PFSK-1 (cell line): ENCODE data around the gene TULP4.

Experiments
- FOXP2 ChIP-seq: optimal IDR thresholded peaks from 2 replicates; pipeline ENCODE3; 2011; ENCODE audit warnings: borderline replicate concordance, control low read depth, inconsistent platforms; ENCODE audit not compliant: insufficient read depth; ENCODE audit errors: extremely low read length, extremely low read depth
- POLR2AphosphoS5 ChIP-seq: IDR thresholded peaks from 2 replicates; pipeline ENCODE4 v1.6.1; 2012; ENCODE audit warnings: low read depth, mild to moderate bottlenecking, control low read depth, low read length, moderate library complexity
- SIN3A ChIP-seq: IDR thresholded peaks from 2 replicates; pipeline ENCODE4 v1.6.1; 2012; ENCODE audit warnings: mild to moderate bottlenecking, low read length, moderate library complexity, borderline replicate concordance; ENCODE audit not compliant: insufficient read depth
- TAF1 ChIP-seq: IDR thresholded peaks from 2 replicates; pipeline ENCODE4 v1.6.1; 2012; ENCODE audit warnings: low read length, control low read depth, borderline replicate concordance; ENCODE audit not compliant: insufficient read depth
- TF ChIP-seq, protein P1 (sequence below), 2 experiments: IDR thresholded peaks; 2 replicates each; pipeline versions ENCODE4 v1.6.1 to v1.8.0; 2011 to 2012; ENCODE audit warnings: low read depth in 2 of 2, low read length in 2 of 2, control low read depth in 1 of 2, inconsistent platforms in 1 of 2, mild to moderate bottlenecking in 1 of 2, moderate library complexity in 1 of 2; ENCODE audit not compliant: insufficient read depth in 1 of 2

DNA sequence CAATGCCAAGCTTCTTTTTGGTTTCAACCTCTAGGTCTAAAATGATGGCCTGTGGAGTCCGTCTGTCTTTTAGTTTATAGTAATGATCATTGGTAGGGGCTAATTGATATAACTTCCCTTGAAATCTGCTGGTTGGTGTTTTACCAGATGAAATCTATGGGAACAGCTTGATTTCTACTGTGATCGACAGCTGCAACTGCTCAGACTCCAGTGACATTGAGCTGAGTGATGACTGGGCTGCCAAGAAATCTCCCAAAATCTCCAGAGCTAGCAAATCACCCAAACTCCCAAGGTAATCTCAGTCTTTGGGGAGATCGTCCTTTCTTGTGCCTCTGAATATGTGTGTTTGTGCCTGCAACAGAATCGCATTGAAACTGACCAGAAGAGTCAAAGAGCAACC is 177.2 kb downstream of the TULP4 start:
- no peak for TF ChIP-seq TAF1
- TF ChIP-seq, protein P1, sequence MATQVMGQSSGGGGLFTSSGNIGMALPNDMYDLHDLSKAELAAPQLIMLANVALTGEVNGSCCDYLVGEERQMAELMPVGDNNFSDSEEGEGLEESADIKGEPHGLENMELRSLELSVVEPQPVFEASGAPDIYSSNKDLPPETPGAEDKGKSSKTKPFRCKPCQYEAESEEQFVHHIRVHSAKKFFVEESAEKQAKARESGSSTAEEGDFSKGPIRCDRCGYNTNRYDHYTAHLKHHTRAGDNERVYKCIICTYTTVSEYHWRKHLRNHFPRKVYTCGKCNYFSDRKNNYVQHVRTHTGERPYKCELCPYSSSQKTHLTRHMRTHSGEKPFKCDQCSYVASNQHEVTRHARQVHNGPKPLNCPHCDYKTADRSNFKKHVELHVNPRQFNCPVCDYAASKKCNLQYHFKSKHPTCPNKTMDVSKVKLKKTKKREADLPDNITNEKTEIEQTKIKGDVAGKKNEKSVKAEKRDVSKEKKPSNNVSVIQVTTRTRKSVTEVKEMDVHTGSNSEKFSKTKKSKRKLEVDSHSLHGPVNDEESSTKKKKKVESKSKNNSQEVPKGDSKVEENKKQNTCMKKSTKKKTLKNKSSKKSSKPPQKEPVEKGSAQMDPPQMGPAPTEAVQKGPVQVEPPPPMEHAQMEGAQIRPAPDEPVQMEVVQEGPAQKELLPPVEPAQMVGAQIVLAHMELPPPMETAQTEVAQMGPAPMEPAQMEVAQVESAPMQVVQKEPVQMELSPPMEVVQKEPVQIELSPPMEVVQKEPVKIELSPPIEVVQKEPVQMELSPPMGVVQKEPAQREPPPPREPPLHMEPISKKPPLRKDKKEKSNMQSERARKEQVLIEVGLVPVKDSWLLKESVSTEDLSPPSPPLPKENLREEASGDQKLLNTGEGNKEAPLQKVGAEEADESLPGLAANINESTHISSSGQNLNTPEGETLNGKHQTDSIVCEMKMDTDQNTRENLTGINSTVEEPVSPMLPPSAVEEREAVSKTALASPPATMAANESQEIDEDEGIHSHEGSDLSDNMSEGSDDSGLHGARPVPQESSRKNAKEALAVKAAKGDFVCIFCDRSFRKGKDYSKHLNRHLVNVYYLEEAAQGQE (IDR thresholded peaks at IDR 0.05; ENCODE audit: insufficient read depth in 1 of 2, low read depth in 2 of 2, low read length in 2 of 2), result no peak
- TF ChIP-seq SIN3A, result no peak
- no peak for TF ChIP-seq POLR2AphosphoS5
- TF ChIP-seq FOXP2, result no peak
